Common myeloid progenitor, CD34-positive (primary cell): ENCODE results near the gene CPOX.

ENCODE experiments used
- CTCF ChIA-PET: fragments of 350-600 bp; sonication (Branson Sonifier 250); formaldehyde crosslinking; loops from one replicate; lab custom pipeline; 2021; ENCODE audit warnings: antibody characterized with exemption; lab: Charles Lee
- POLR2A ChIA-PET: fragments of 350-600 bp; sonication (Branson Sonifier 250); formaldehyde crosslinking; loops from one replicate; lab custom pipeline; 2021; ENCODE audit warnings: antibody characterized with exemption; lab: Charles Lee
- DNase-seq, 3 donors: peaks; one replicate each; pipeline versions ENCODE4 v3.0.0 to v3.0.0-alpha.2; 2013
- H3K27ac ChIP-seq, 2 experiments: 1 replicate in 1 of 2; 2 replicates in 1 of 2; pipeline ENCODE4 v1.7.0; 2013; ENCODE audit warnings: inconsistent platforms in 2 of 2, low read length in 2 of 2, mild to moderate bottlenecking in 2 of 2, low read depth in 1 of 2, moderate library complexity in 1 of 2; ENCODE audit not compliant: severe bottlenecking in 2 of 2, insufficient read depth in 1 of 2, poor library complexity in 1 of 2
- H3K27me3 ChIP-seq, 5 experiments: replicated peaks in 2 of 5; 1 replicate in 3 of 5; 2 replicates in 2 of 5; pipeline versions ENCODE4 v1.6.1 to v1.7.0; 2013; ENCODE audit warnings: low read length in 4 of 5, mild to moderate bottlenecking in 2 of 5, moderate library complexity in 2 of 5, inconsistent platforms in 1 of 5; ENCODE audit not compliant: insufficient read depth in 5 of 5, control insufficient read depth in 4 of 5
- H3K36me3 ChIP-seq, 4 experiments: 1 replicate in 2 of 4; 2 replicates in 2 of 4; pipeline versions ENCODE4 v1.6.1 to v1.7.0; 2013; ENCODE audit warnings: low read length in 3 of 4, control low read depth in 1 of 4, mild to moderate bottlenecking in 1 of 4; ENCODE audit not compliant: control insufficient read depth in 4 of 4, insufficient read depth in 4 of 4
- H3K4me1 ChIP-seq, 4 experiments: 1 replicate in 3 of 4; 2 replicates in 1 of 4; pipeline versions ENCODE4 v1.6.1 to v1.7.1; 2013; ENCODE audit warnings: low read length in 3 of 4, mild to moderate bottlenecking in 3 of 4, control low read depth in 1 of 4, inconsistent platforms in 1 of 4, moderate library complexity in 1 of 4; ENCODE audit not compliant: control insufficient read depth in 4 of 4, insufficient read depth in 4 of 4; ENCODE audit errors: control extremely low read depth in 1 of 4
- H3K4me3 ChIP-seq, 7 experiments: 1 replicate in 4 of 7; 2 replicates in 3 of 7; pipeline versions ENCODE4 v1.5.1 to v1.7.0; 2013; ENCODE audit warnings: mild to moderate bottlenecking in 7 of 7, low read length in 6 of 7, moderate library complexity in 6 of 7, inconsistent platforms in 2 of 7, low read depth in 2 of 7, control low read depth in 1 of 7; ENCODE audit not compliant: insufficient read depth in 4 of 7, control insufficient read depth in 1 of 7; ENCODE audit errors: extremely low read depth in 1 of 7
- H3K9me3 ChIP-seq, 5 experiments: 1 replicate in 4 of 5; 2 replicates in 1 of 5; pipeline versions ENCODE4 v1.6.1 to v1.7.1; 2013; ENCODE audit warnings: low read length in 4 of 5, mild to moderate bottlenecking in 2 of 5, inconsistent platforms in 1 of 5, low read depth in 1 of 5, moderate library complexity in 1 of 5; ENCODE audit not compliant: control insufficient read depth in 4 of 5, insufficient read depth in 2 of 5; ENCODE audit errors: control extremely low read depth in 1 of 5
- WGBS: methylation state at CpG from one replicate; pipeline ENCODE4 v1.1.5; 2013; ENCODE audit not compliant: insufficient coverage; 5-methylcytosine and 5-hydroxymethylcytosine counted together

CPOX gene

GRCh38 chr3:98557324-98558010 lies 35.9 kb downstream of the CPOX start:
- Histone ChIP-seq H3K27ac (no peak overlapping the region), H3K27me3 (no peaks in the 10 kb centered on the region), H3K4me3 (no peak overlapping the region), H3K4me1 (peaks cover 0 to 67% (median 10%) of the 10 kb centered on the region in 4 experiments), H3K36me3 (no peaks in the 10 kb centered on the region), H3K9me3 (no peaks in the 10 kb centered on the region)
- ChIA-PET POLR2A (no interaction called here), CTCF (no interaction called here)
- no peak for DNase-seq
- WGBS = 83% methylated on average over 1 of the region's 4 CpGs

- DNase-seq = peak; percentile 27 to 79 (median 78)
- peak overlapping the region in 1 of 7 experiments; percentile 48 for H3K4me3 ChIP-seq
- CTCF ChIA-PET = no interaction called here
- 65% methylated on average over 3 of the region's 7 CpGs for WGBS
- no peak overlapping the region for H3K27ac ChIP-seq
- H3K27me3 ChIP-seq = no peaks in the 10 kb centered on the region
- POLR2A ChIA-PET = no interaction called here
- no peaks in the 10 kb centered on the region for H3K9me3 ChIP-seq
- peaks cover 0 to 68% (median 9%) of the 10 kb centered on the region in 4 experiments for H3K4me1 ChIP-seq
- H3K36me3 ChIP-seq = no peaks in the 10 kb centered on the region
Observed at GRCh38 chr3:98556164-98557130, 37.0 kb downstream of the CPOX start.

- Histone ChIP-seq H3K36me3 (no peaks in the 10 kb centered on the region), H3K4me1 (peaks cover 0 to 79% (median 9%) of the 10 kb centered on the region in 4 experiments), H3K27me3 (no peaks in the 10 kb centered on the region), H3K27ac (no peak overlapping the region), H3K9me3 (no peaks in the 10 kb centered on the region), H3K4me3 (peak overlapping the region in 1 of 7 experiments; percentile 29)
- WGBS = 82% methylated on average over 4 of the region's 4 CpGs
- DNase-seq = no peak
- CTCF ChIA-PET = interaction anchor here (0.9 to 1.4 kb wide), 3 partner anchors 10 to 43 kb away, joined by 3 to 4 read pairs (median 3); no protein-coding TSS in a partner anchor
- POLR2A ChIA-PET = no interaction called here
Observed at GRCh38 chr3:98555025-98555379, 38.4 kb downstream of the CPOX start.

- H3K27ac ChIP-seq = no peak overlapping the region
- H3K36me3 ChIP-seq = no peaks in the 10 kb centered on the region
- no peaks in the 10 kb centered on the region for H3K27me3 ChIP-seq
- DNase-seq = no peak
- ChIA-PET CTCF (interaction anchor here (0.9 to 1.4 kb wide), 3 partner anchors 10 to 43 kb away, joined by 3 to 4 read pairs (median 3); no protein-coding TSS in a partner anchor), POLR2A (no interaction called here)
- peak overlapping the region in 1 of 7 experiments; percentile 29 for H3K4me3 ChIP-seq
- no CpG with 5 or more reads among the region's 2 CpGs for WGBS
- H3K9me3 ChIP-seq = no peaks in the 10 kb centered on the region
- peaks cover 0 to 80% (median 9%) of the 10 kb centered on the region in 4 experiments for H3K4me1 ChIP-seq
Observed at GRCh38 chr3:98554580-98554979, 38.8 kb downstream of the CPOX start.

GRCh38 chr3:98553753-98554152 lies 39.7 kb downstream of the CPOX start:
- Histone ChIP-seq H3K4me3 (peak overlapping the region in 1 of 7 experiments; percentile 31), H3K27me3 (no peaks in the 10 kb centered on the region), H3K9me3 (no peaks in the 10 kb centered on the region), H3K27ac (no peak overlapping the region), H3K4me1 (peaks cover 0 to 81% (median 9%) of the 10 kb centered on the region in 4 experiments), H3K36me3 (no peaks in the 10 kb centered on the region)
- peak in 2 of 3 donors; percentile 33 to 49 for DNase-seq
- no CpG with 5 or more reads among the region's 2 CpGs for WGBS
- CTCF ChIA-PET = interaction anchor here (1.2 kb wide), 1 partner anchor 33 kb away, joined by 3 read pairs; no protein-coding TSS in a partner anchor
- POLR2A ChIA-PET = no interaction called here

- ChIA-PET CTCF (no interaction called here), POLR2A (no interaction called here)
- 87% methylated on average over 4 of the region's 6 CpGs for WGBS
Observed at GRCh38 chr3:98553021-98553563, 40.3 kb downstream of the CPOX start.

More at GRCh38 chr3:98553021-98553563, 40.3 kb downstream of the CPOX start:
- Histone ChIP-seq H3K4me1 (peaks cover 0 to 76% (median 9%) of the 10 kb centered on the region in 4 experiments), H3K27ac (no peak overlapping the region), H3K9me3 (no peaks in the 10 kb centered on the region), H3K4me3 (no peak overlapping the region), H3K27me3 (no peaks in the 10 kb centered on the region), H3K36me3 (no peaks in the 10 kb centered on the region)
- DNase-seq = no peak
